Breast epithelium (tissue), 3 donors: Measurements from ENCODE around the gene ADAMTS18.

ENCODE experiments used
- POLR2A ChIP-seq: fragments of 450-650 bp; IDR thresholded peaks from one replicate; pipeline ENCODE4 v1.6.1; 2016; ENCODE audit warnings: antibody characterized with exemption, mild to moderate bottlenecking, moderate library complexity
- POLR2AphosphoS5 ChIP-seq, 3 donors: sonication (generic); formaldehyde crosslinking; IDR thresholded peaks; one replicate each; pipeline ENCODE4 v1.6.1; 2017; ENCODE audit warnings: antibody characterized with exemption in 3 of 3

GRCh38 chr16:77403732-77404131 is 31.1 kb downstream of the ADAMTS18 start:
- TF ChIP-seq POLR2A (no peak), POLR2AphosphoS5 (IDR thresholded peaks at IDR 0.05) (no peak)
